GM10847 (cell line): ENCODE measurements around the gene SAP30BP.

ENCODE experiments used
- POLR2A ChIP-seq: IDR thresholded peaks from 2 replicates; pipeline ENCODE4 v1.6.1; 2011; ENCODE audit not compliant: insufficient read length; ENCODE audit errors: extremely low read depth

Gene SAP30BP

GRCh38 chr17:75689441-75689873 is 22.3 kb downstream of the SAP30BP start:
- TF ChIP-seq POLR2A: no peak

- TF ChIP-seq POLR2A: no peak
These were observed 24.2 kb downstream of the SAP30BP start for GRCh38 chr17:75691371-75691791.

GRCh38 chr17:75691801-75692626 is 24.9 kb downstream of the SAP30BP start:
- TF ChIP-seq POLR2A: no peak

GRCh38 chr17:75692976-75693375 is 25.8 kb downstream of the SAP30BP start:
- TF ChIP-seq POLR2A: no peak

- TF ChIP-seq POLR2A: no peak
These were observed 26.7 kb downstream of the SAP30BP start for GRCh38 chr17:75693500-75694481.

GRCh38 chr17:75694536-75694935 is 27.4 kb downstream of the SAP30BP start:
- TF ChIP-seq POLR2A: no peak

- TF ChIP-seq POLR2A: no peak
These were observed 28.1 kb downstream of the SAP30BP start for GRCh38 chr17:75695141-75695829.

- TF ChIP-seq POLR2A: no peak
These were observed 28.7 kb downstream of the SAP30BP start for GRCh38 chr17:75695830-75696271.

- TF ChIP-seq POLR2A: no peak
These were observed 30.6 kb downstream of the SAP30BP start for GRCh38 chr17:75697651-75698291.

- TF ChIP-seq POLR2A: no peak
These were observed 31.5 kb downstream of the SAP30BP start for GRCh38 chr17:75698659-75699058.

GRCh38 chr17:75701288-75701687 is 34.1 kb downstream of the SAP30BP start:
- TF ChIP-seq POLR2A: no peak

GRCh38 chr17:75703191-75703590 is 36.1 kb downstream of the SAP30BP start:
- no peak for TF ChIP-seq POLR2A

- TF ChIP-seq POLR2A: no peak
These were observed 36.5 kb downstream of the SAP30BP start for GRCh38 chr17:75703591-75703990.

- TF ChIP-seq POLR2A: no peak
These were observed 38.1 kb downstream of the SAP30BP start for GRCh38 chr17:75704963-75705875.
